LNCAP (cell line): ENCODE measurements around the gene ETNK2.

ENCODE experiments used
- TF ChIP-seq, protein P1 (sequence below): fragments of 450-650 bp; IDR thresholded peaks from 2 replicates; pipeline ENCODE4 v1.5.1; 2017; ENCODE audit warnings: mild to moderate bottlenecking

ETNK2 gene

DNA sequence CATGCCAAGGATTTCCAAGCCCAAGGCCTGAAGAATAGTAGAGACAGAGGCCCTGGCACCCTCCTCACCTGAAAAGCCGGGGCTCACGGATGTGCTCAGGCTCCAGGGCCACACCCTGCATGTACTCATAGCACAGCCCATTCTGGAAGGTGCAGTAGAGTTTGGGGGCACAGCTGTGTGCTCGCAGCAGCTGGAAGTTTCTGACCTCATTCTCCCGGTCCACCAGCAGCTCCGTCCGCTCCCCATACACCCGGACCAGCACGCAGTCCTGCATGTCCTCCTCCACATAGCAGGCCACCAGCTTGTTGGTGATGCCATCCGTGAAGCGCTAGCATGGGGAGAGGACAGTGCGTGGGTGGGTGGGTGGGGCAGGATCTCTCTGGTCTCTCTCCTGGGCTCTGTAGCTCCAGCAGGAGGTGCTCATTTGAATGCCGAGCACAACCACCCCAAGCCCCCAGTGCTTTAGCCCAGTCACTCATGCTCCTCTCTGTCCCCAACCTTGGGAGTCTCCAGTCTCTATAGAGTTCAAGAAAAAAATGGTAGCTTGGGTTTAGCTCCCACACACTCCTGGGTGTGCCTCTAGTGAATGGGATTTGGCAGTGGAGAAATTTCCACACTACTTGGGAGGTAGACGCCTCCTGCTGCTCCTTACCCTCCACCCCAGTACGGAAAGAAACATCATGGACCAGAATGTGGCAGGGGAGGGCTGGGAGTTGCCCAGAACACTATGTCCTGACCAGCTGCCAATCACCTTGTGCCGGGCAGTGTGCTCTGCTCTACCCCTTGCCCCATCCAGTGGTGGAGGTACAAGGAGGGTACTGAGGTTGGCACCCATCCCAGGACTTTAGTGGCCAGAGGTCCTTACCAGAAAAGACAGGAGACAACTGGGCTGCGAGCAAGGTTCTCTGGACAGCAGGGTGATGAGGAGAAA, 1.9 kb downstream of the ETNK2 start:
- TF ChIP-seq, protein P1, sequence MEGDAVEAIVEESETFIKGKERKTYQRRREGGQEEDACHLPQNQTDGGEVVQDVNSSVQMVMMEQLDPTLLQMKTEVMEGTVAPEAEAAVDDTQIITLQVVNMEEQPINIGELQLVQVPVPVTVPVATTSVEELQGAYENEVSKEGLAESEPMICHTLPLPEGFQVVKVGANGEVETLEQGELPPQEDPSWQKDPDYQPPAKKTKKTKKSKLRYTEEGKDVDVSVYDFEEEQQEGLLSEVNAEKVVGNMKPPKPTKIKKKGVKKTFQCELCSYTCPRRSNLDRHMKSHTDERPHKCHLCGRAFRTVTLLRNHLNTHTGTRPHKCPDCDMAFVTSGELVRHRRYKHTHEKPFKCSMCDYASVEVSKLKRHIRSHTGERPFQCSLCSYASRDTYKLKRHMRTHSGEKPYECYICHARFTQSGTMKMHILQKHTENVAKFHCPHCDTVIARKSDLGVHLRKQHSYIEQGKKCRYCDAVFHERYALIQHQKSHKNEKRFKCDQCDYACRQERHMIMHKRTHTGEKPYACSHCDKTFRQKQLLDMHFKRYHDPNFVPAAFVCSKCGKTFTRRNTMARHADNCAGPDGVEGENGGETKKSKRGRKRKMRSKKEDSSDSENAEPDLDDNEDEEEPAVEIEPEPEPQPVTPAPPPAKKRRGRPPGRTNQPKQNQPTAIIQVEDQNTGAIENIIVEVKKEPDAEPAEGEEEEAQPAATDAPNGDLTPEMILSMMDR = no peak

DNA sequence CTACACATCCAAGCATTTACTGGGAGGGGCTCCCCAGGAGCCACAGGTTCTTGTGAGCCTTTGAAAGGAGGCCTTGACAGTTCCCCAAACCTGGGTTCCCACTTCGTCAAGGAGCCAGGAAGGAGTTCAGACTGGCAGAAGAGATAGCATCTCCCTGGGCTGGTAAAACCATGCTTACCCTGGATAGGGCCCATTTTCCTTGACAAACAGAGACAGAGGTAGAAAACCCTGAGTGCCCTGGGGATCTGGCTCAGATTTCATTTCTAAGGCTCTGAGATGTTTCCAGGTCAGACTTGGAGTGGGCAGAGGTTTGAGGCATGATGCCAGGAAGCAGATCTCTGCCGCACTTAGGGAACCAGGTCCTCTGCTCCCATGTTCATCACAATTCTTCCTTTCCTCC, 2.7 kb downstream of the ETNK2 start:
- TF ChIP-seq, protein P1 = no peak

DNA sequence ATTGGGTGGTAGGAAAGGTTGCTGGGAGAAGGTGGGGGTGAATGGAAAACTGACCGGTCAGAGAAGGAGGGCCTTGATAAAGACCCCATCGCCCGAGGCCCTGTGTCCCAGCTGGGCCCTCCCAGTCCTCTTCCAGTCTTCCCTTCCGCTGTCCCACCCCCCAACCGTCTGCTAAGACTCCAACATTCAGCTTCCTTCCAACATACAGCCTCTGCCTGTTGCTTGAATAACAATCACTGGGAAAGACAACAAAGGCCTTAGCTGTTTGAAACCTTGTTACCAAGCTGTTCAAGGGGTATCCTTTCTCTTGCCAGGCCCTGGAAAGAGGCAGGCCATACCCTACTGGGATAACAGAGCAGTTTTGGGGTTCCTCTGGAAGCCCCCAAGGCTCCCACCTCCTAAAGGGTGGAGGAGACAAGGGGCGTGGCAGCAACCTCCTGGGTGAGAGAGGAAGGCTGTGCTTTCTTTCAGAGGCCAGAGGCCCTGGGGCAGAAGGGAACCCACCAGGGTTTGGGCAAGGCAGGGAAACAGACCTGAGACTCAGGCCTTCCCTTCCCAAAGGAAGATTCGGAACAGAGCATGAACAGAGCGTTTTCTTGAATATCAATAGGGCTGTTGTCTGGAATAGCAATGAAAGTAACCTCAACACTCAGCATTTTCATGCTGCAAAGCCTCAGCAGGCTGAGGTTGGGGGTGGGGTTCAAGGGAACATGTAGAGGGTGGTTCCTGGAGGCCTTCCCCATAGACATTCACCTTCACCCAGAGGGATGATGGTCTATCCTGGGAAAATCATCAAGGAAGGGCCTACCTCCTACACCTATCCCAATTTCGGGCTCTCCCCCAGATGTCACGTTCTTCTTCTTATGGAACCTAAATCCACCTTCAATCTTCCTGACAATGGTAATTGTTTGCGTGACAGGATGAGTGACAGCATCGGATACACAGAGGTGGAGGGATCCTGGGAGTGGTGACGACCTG, 4.1 kb downstream of the ETNK2 start:
- TF ChIP-seq, protein P1 = no peak

DNA sequence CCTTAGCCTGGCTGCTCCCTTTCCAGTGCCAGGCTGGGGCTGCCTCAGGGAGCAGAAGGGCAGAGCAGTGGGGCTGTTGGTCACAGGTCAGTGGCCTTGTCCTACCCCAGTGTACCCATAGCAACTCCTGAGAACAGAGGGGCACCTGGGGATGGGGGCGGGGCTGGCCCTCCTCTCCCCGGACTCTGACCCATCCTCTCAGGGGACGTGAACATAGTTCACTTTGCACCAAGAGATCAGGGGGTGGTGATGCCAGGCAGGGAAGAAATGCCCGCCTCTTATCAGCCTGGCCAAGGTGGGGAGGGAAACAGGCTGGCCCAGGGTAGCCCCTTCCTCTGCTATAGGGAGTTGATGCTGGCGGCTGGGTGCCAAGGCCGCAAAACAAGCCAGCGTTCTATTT, 4.9 kb downstream of the ETNK2 start:
- TF ChIP-seq, protein P1 = no peak

DNA sequence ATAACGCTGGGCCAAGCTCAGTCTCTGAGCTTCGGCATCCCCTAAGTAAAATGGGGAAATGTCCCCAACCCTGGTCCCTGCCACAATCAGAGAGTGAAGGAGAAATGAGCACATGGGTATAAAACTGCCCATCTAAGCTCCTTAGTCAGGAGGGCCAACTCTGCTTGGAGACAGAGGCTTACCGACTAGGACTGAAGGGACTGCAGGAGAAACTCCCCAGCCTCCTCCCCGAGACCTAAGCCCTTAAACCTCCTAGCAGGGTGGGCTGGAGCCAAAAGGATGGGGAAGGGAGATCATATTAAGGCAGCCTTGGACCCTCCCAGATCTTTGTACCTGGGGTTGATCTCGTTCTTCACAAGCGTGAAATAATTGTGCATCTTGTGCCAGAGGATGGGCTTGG, 5.5 kb downstream of the ETNK2 start:
- TF ChIP-seq, protein P1 = no peak

DNA sequence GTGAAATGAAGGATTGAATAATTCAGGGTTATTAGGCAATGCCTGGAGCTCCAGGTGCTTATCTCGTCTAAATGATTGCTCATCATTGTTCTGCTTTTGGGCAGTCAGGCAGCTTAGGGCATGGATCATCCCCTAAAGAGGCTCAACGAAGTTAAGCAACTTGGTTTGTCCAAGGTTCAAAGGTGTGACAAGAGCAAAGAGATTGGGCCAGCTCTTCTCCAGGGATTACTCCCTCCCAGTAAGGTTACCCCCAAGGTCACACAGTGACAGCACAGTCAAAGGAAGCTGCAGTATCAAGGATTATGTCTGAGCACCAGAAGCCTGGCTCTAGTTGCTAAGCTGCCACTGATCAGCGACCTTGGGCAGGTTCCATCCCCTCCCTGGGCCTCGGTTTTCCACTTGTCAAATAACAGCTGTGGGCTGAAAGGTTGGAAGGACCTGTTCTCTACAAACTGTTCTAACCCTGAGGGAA, 6.8 kb downstream of the ETNK2 start:
- TF ChIP-seq, protein P1 = no peak

DNA sequence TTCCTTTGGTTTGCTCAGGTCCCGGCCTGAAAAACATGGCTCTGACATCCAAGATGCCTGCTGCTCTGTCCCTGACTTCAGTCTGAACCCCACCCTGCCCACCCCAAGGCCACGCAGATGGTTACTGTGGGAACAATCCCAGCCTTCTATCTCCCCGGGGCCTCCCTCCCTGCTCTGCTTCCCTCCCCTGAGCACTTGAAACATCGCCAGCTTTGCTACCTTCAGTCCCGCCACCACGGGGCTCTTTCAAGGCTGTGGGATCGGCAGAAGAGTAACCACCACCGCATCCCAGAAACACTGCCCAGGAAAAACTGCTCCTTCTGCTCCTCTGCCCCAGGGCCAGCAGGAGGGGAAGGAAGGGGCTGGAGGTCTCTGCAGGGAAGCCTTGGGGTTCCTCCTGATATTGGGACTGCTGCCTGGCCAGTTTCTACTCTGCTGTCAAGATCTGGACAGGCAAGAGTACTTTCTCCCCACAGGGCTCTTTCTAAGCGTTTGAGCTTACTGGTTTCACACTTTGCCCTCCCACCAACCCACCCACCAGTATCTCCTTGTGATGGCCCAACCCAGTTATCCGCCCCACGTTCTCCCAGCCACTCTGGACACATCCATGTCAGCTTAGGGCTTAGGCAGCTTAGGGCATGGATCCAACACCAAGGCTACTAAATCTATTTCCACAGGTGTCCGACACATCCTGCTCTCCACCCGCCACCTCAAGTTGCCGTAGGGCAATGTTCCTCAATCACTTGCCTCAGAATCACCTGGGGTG, 8.4 kb downstream of the ETNK2 start:
- TF ChIP-seq, protein P1 = no peak
